Measurements from ENCODE around the gene PDIA3.

- TF ChIP-seq TAF1 (IDR thresholded peaks at IDR 0.05; ENCODE audit: low read depth, low read length), result no peak
- no peak for TF ChIP-seq POLR2A (IDR thresholded peaks at IDR 0.05; ENCODE audit: low read depth, low read length)
- no peak for TF ChIP-seq POLR2AphosphoS5 (IDR thresholded peaks at IDR 0.05; ENCODE audit: low read depth, low read length)
- TF ChIP-seq SPI1 (IDR thresholded peaks at IDR 0.05; ENCODE audit: low read depth, low read length), result no peak
- TF ChIP-seq POU2F2 (IDR thresholded peaks at IDR 0.05; ENCODE audit: low read depth, low read length), result no peak
- no peak for TF ChIP-seq PAX5 (IDR thresholded peaks at IDR 0.05; ENCODE audit: insufficient read depth, low read length, severe bottlenecking)
Measured at GRCh38 chr15:43779016-43779415, 32.8 kb downstream of the PDIA3 start.

Measured in GM12891 (cell line).